ENCODE results near the gene ATP1A1. TPM values are rescaled to one million over a fixed set of nuclear protein-coding genes. Genes with fewer than 3 reads are reported as not detected.

Gene ATP1A1
- total RNA-seq, 2 experiments from 2014 or later: 74.4 to 186 TPM

GRCh38 chr1:116397728-116398127 is 24.7 kb downstream of the ATP1A1 start:
- BruUV-seq (replicated peaks): no TSS peak
- no peak for DNase-seq (ENCODE audit: low spot score)
- POLR2A ChIA-PET: interaction anchor here (1.2 to 2.1 kb wide), 3 partner anchors 16 to 912 kb away, joined by 3 to 12 read pairs (median 3); no protein-coding TSS in a partner anchor
- H3K4me2 ChIP-seq (ENCODE audit: low read length): no peak overlapping the region
- no peaks in the 10 kb centered on the region for H3K79me2 ChIP-seq (ENCODE audit: insufficient read depth, low read depth, low read length)
- no peak overlapping the region for H2AFZ ChIP-seq (ENCODE audit: low read length)
- CTCF ChIA-PET (ENCODE audit: unreplicated experiment): interaction anchor here (0.5 to 0.7 kb wide), 2 partner anchors 13 to 65 kb away, joined by 3 read pairs; no protein-coding TSS in a partner anchor
- TF ChIP-seq EZH2phosphoT487 (IDR thresholded peaks at IDR 0.05; ENCODE audit: borderline replicate concordance, low read depth, low read length): no peak
- TF ChIP-seq, protein P1, sequence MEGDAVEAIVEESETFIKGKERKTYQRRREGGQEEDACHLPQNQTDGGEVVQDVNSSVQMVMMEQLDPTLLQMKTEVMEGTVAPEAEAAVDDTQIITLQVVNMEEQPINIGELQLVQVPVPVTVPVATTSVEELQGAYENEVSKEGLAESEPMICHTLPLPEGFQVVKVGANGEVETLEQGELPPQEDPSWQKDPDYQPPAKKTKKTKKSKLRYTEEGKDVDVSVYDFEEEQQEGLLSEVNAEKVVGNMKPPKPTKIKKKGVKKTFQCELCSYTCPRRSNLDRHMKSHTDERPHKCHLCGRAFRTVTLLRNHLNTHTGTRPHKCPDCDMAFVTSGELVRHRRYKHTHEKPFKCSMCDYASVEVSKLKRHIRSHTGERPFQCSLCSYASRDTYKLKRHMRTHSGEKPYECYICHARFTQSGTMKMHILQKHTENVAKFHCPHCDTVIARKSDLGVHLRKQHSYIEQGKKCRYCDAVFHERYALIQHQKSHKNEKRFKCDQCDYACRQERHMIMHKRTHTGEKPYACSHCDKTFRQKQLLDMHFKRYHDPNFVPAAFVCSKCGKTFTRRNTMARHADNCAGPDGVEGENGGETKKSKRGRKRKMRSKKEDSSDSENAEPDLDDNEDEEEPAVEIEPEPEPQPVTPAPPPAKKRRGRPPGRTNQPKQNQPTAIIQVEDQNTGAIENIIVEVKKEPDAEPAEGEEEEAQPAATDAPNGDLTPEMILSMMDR (conservative IDR thresholded peaks at IDR 0.05; ENCODE audit: low read length): no peak
- H3K4me1 ChIP-seq (ENCODE audit: insufficient read depth, low read length, poor library complexity, severe bottlenecking): no peaks in the 10 kb centered on the region
- H3K9me2 ChIP-seq (ENCODE audit: insufficient read depth, low read length): no peaks in the 10 kb centered on the region
- no peaks in the 10 kb centered on the region for H4K20me1 ChIP-seq (ENCODE audit: insufficient read depth, low read length)
- no peaks in the 10 kb centered on the region for H3K9me3 ChIP-seq (ENCODE audit: low read length)
- H3K36me3 ChIP-seq (ENCODE audit: insufficient read depth, low read length): peaks cover 100% of the 10 kb centered on the region
- H3K27ac ChIP-seq (ENCODE audit: low read depth, low read length, poor library complexity, severe bottlenecking): no peak overlapping the region
- intact Hi-C loops (cut with micrococcal nuclease; ENCODE audit: unreplicated experiment): no loop called here
- no peak overlapping the region for H3K4me3 ChIP-seq (ENCODE audit: low read depth, low read length, poor library complexity, severe bottlenecking)

DNA sequence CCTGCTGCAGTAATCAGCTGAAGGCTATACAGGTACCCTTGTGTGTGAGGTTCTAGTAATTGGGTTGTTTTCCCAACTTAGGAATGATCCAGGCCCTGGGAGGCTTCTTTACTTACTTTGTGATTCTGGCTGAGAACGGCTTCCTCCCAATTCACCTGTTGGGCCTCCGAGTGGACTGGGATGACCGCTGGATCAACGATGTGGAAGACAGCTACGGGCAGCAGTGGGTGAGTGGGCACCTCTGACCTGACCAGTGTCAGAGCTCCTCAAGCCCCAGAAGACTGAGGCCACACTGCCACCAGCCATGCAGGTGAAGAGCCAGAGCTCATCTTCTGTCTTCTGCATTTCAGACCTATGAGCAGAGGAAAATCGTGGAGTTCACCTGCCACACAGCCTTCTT is 27.7 kb downstream of the ATP1A1 start:
- Histone ChIP-seq H3K79me2 (ENCODE audit: insufficient read depth, low read depth, low read length) (no peaks in the 10 kb centered on the region), H3K36me3 (ENCODE audit: insufficient read depth, low read length) (peaks cover 100% of the 10 kb centered on the region), H3K27ac (ENCODE audit: low read depth, low read length, poor library complexity, severe bottlenecking) (no peak overlapping the region), H3K4me3 (ENCODE audit: low read depth, low read length, poor library complexity, severe bottlenecking) (no peak overlapping the region), H3K9me2 (ENCODE audit: insufficient read depth, low read length) (no peaks in the 10 kb centered on the region), H2AFZ (ENCODE audit: low read length) (no peak overlapping the region), H3K4me2 (ENCODE audit: low read length) (no peak overlapping the region), H3K4me1 (ENCODE audit: insufficient read depth, low read length, poor library complexity, severe bottlenecking) (no peaks in the 10 kb centered on the region), H4K20me1 (ENCODE audit: insufficient read depth, low read length) (no peaks in the 10 kb centered on the region), H3K9me3 (ENCODE audit: low read length) (no peaks in the 10 kb centered on the region)
- intact Hi-C loops (cut with micrococcal nuclease; ENCODE audit: unreplicated experiment): no loop called here
- no peak for DNase-seq (ENCODE audit: low spot score)
- no TSS peak for BruUV-seq (replicated peaks)
- TF ChIP-seq, protein P1 (conservative IDR thresholded peaks at IDR 0.05; ENCODE audit: low read length): no peak
- no peak for TF ChIP-seq EZH2phosphoT487 (IDR thresholded peaks at IDR 0.05; ENCODE audit: borderline replicate concordance, low read depth, low read length)
- POLR2A ChIA-PET: interaction anchor here (0.9 kb wide), 1 partner anchor 10 kb away, joined by 3 read pairs; no protein-coding TSS in a partner anchor
- CTCF ChIA-PET (ENCODE audit: unreplicated experiment): no interaction called here

GRCh38 chr1:116401646-116402176 is 28.7 kb downstream of the ATP1A1 start:
- no peaks in the 10 kb centered on the region for H4K20me1 ChIP-seq (ENCODE audit: insufficient read depth, low read length)

More at GRCh38 chr1:116401646-116402176, 28.7 kb downstream of the ATP1A1 start:
- ChIA-PET POLR2A (interaction anchor here (0.8 kb wide), 1 partner anchor 18 kb away, joined by 4 read pairs; no protein-coding TSS in a partner anchor), CTCF (ENCODE audit: unreplicated experiment) (no interaction called here)
- no peaks in the 10 kb centered on the region for H3K9me2 ChIP-seq (ENCODE audit: insufficient read depth, low read length)
- no peak overlapping the region for H2AFZ ChIP-seq (ENCODE audit: low read length)
- TF ChIP-seq, protein P1 (conservative IDR thresholded peaks at IDR 0.05; ENCODE audit: low read length): no peak
- TF ChIP-seq EZH2phosphoT487 (IDR thresholded peaks at IDR 0.05; ENCODE audit: borderline replicate concordance, low read depth, low read length): no peak
- DNase-seq (ENCODE audit: low spot score): no peak
- no peak overlapping the region for H3K4me3 ChIP-seq (ENCODE audit: low read depth, low read length, poor library complexity, severe bottlenecking)
- no peaks in the 10 kb centered on the region for H3K79me2 ChIP-seq (ENCODE audit: insufficient read depth, low read depth, low read length)
- intact Hi-C loops (cut with micrococcal nuclease; ENCODE audit: unreplicated experiment): no loop called here
- H3K4me2 ChIP-seq (ENCODE audit: low read length): no peak overlapping the region
- H3K36me3 ChIP-seq (ENCODE audit: insufficient read depth, low read length): peaks cover 100% of the 10 kb centered on the region
- H3K4me1 ChIP-seq (ENCODE audit: insufficient read depth, low read length, poor library complexity, severe bottlenecking): no peaks in the 10 kb centered on the region
- H3K9me3 ChIP-seq (ENCODE audit: low read length): no peaks in the 10 kb centered on the region
- no TSS peak for BruUV-seq (replicated peaks)
- H3K27ac ChIP-seq (ENCODE audit: low read depth, low read length, poor library complexity, severe bottlenecking): no peak overlapping the region

All from OCI-LY7 (cell line).